ENCODE measurements around the gene C9orf40. TPM values are rescaled to one million over a fixed set of nuclear protein-coding genes. Genes with fewer than 3 reads are reported as not detected.

C9orf40 gene
- total and polyA plus RNA-seq, 7 experiments from 2014 or later, result 1.8 to 13.6 (median 2.7) TPM

- H3K27ac ChIP-seq (ENCODE audit: low read depth, low read length), result no peak overlapping the region
- Mint-ChIP-seq H3K36me3 (no peaks in the 10 kb centered on the region), H3K9me3 (peaks cover 0 to 5% (median 0%) of the 10 kb centered on the region in 11 donors), H3K27me3 (peaks cover 0 to 5% (median 3%) of the 10 kb centered on the region in 5 donors), H3K4me1 (no peaks in the 10 kb centered on the region), H3K27ac (no peak overlapping the region), H3K4me3 (no peak overlapping the region)
- no peaks in the 10 kb centered on the region for H3K4me1 ChIP-seq (ENCODE audit: control insufficient read depth in 2 of 2, insufficient read depth in 2 of 2, low read length in 2 of 2)
- ATAC-seq (no peak), DNase-seq (no peak)
- CTCF ChIA-PET, result no interaction called here
- no peak overlapping the region for H3K4me3 ChIP-seq (ENCODE audit: low read length)
- H3K27me3 ChIP-seq (ENCODE audit: control insufficient read depth in 2 of 2, insufficient read depth in 2 of 2, low read length in 2 of 2), result no peaks in the 10 kb centered on the region
- POLR2A ChIA-PET, result no interaction called here
- intact Hi-C loops (cut with micrococcal nuclease), result no loop called here
- no peaks in the 10 kb centered on the region for H3K36me3 ChIP-seq (ENCODE audit: control insufficient read depth in 2 of 3, insufficient read depth in 3 of 3, low read length in 3 of 3)
- H3K9me3 ChIP-seq (ENCODE audit: control insufficient read depth in 2 of 3, low read length in 3 of 3), result no peaks in the 10 kb centered on the region
Observed at GRCh38 chr9:74921737-74922136, 31.0 kb downstream of the C9orf40 start.

DNA sequence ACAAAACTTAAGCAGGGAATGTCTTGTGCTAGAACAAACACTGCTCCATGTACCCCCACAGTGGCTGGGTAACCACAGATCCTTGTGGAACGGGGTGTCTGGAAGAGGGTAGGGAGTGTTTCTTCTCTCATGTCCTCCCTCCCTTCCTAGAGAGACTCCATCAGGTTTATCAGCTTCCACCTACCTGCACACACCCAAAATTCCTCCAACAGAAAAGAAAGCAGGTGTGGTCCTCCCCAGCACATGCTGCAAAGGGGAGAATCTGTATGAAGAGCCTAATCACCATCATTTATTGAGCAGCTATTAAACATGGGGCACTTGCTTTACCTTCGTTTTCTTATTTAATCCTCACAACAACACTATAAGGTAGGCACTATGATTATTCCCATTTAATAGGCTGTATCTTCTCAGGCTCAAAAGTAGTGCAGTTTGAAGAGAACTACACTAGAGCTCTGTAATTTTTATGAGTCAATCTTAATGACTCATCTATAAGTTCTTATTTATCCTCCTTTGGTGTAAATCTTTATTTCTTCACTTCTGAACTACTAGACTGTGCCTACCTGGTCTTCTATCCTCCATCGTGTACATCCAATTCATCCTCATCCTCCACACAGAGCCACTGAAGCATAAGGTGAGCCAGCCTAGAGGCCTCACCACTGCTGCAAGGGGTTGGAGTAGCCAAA lies 31.6 kb downstream of the C9orf40 start:
- no peak overlapping the region for H3K4me3 Mint-ChIP-seq
- ChIA-PET POLR2A (no interaction called here), CTCF (no interaction called here)
- H3K36me3 ChIP-seq (ENCODE audit: control insufficient read depth in 2 of 3, insufficient read depth in 3 of 3, low read length in 3 of 3), result no peaks in the 10 kb centered on the region
- H3K27me3 ChIP-seq (ENCODE audit: control insufficient read depth in 2 of 2, insufficient read depth in 2 of 2, low read length in 2 of 2), result no peaks in the 10 kb centered on the region
- DNase-seq (no peak), ATAC-seq (no peak)
- intact Hi-C loops (cut with micrococcal nuclease), result no loop called here
- no peaks in the 10 kb centered on the region for H3K9me3 ChIP-seq (ENCODE audit: control insufficient read depth in 2 of 3, low read length in 3 of 3)
- H3K4me1 ChIP-seq (ENCODE audit: control insufficient read depth in 2 of 2, insufficient read depth in 2 of 2, low read length in 2 of 2), result no peaks in the 10 kb centered on the region
- H3K27me3 Mint-ChIP-seq, result peaks cover 0 to 4% (median 3%) of the 10 kb centered on the region in 5 donors
- H3K27ac Mint-ChIP-seq, result no peak overlapping the region
- H3K9me3 Mint-ChIP-seq, result peaks cover 0 to 5% (median 0%) of the 10 kb centered on the region in 11 donors
- no peak overlapping the region for H3K27ac ChIP-seq (ENCODE audit: low read depth, low read length)
- H3K4me3 ChIP-seq (ENCODE audit: low read length), result no peak overlapping the region
- no peaks in the 10 kb centered on the region for H3K36me3 Mint-ChIP-seq
- H3K4me1 Mint-ChIP-seq, result no peaks in the 10 kb centered on the region

- ATAC-seq (no peak), DNase-seq (no peak)
- Histone ChIP-seq H3K4me3 (ENCODE audit: low read length) (no peak overlapping the region), H3K27me3 (ENCODE audit: control insufficient read depth in 2 of 2, insufficient read depth in 2 of 2, low read length in 2 of 2) (no peaks in the 10 kb centered on the region), H3K9me3 (ENCODE audit: control insufficient read depth in 2 of 3, low read length in 3 of 3) (no peaks in the 10 kb centered on the region), H3K27ac (ENCODE audit: low read depth, low read length) (no peak overlapping the region), H3K36me3 (ENCODE audit: control insufficient read depth in 2 of 3, insufficient read depth in 3 of 3, low read length in 3 of 3) (no peaks in the 10 kb centered on the region), H3K4me1 (ENCODE audit: control insufficient read depth in 2 of 2, insufficient read depth in 2 of 2, low read length in 2 of 2) (no peaks in the 10 kb centered on the region)
- H3K27ac Mint-ChIP-seq, result no peak overlapping the region
- peaks cover 0 to 12% (median 0%) of the 10 kb centered on the region in 5 donors for H3K36me3 Mint-ChIP-seq
- intact Hi-C loops (cut with micrococcal nuclease), result no loop called here
- ChIA-PET POLR2A (no interaction called here), CTCF (no interaction called here)
- H3K9me3 Mint-ChIP-seq, result peaks cover 4 to 35% (median 17%) of the 10 kb centered on the region in 11 donors
- no peak overlapping the region for H3K4me3 Mint-ChIP-seq
- peaks cover 2 to 40% (median 31%) of the 10 kb centered on the region in 5 donors for H3K27me3 Mint-ChIP-seq
- H3K4me1 Mint-ChIP-seq, result no peaks in the 10 kb centered on the region
Observed at GRCh38 chr9:74910036-74910435, 42.7 kb downstream of the C9orf40 start.

GRCh38 chr9:74908665-74909064 lies 44.0 kb downstream of the C9orf40 start:
- Histone ChIP-seq H3K27ac (ENCODE audit: low read depth, low read length) (no peak overlapping the region), H3K4me3 (ENCODE audit: low read length) (no peak overlapping the region), H3K9me3 (ENCODE audit: control insufficient read depth in 2 of 3, low read length in 3 of 3) (no peaks in the 10 kb centered on the region), H3K36me3 (ENCODE audit: control insufficient read depth in 2 of 3, insufficient read depth in 3 of 3, low read length in 3 of 3) (no peaks in the 10 kb centered on the region), H3K4me1 (ENCODE audit: control insufficient read depth in 2 of 2, insufficient read depth in 2 of 2, low read length in 2 of 2) (no peaks in the 10 kb centered on the region), H3K27me3 (ENCODE audit: control insufficient read depth in 2 of 2, insufficient read depth in 2 of 2, low read length in 2 of 2) (no peaks in the 10 kb centered on the region)
- ChIA-PET POLR2A (no interaction called here), CTCF (no interaction called here)
- Mint-ChIP-seq H3K9me3 (peaks cover 4 to 35% (median 17%) of the 10 kb centered on the region in 11 donors), H3K4me3 (no peak overlapping the region), H3K27ac (no peak overlapping the region), H3K4me1 (no peaks in the 10 kb centered on the region), H3K27me3 (peaks cover 2 to 35% (median 31%) of the 10 kb centered on the region in 5 donors), H3K36me3 (peaks cover 0 to 12% (median 0%) of the 10 kb centered on the region in 5 donors)
- no peak for ATAC-seq
- no peak for DNase-seq
- intact Hi-C loops (cut with micrococcal nuclease), result no loop called here

DNA sequence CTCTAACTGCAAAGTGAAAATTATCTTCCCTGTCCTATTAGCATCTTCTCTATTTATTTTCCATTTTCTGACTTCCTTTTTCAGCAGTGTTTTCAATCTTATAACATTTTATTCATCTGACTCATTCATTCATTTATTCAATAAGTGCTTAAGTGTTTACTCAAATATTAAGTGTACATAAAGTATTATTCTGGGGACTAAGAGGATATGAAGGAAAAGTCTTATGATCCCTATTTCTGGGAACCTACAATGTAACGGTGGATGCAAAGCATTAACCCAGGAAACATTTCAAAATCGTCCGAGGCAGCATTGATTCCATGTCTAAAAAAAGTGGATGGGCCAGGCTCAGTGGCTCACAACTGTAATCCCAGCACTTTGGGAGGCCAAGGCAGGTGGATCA lies 45.6 kb downstream of the C9orf40 start:
- H3K27ac Mint-ChIP-seq, result no peak overlapping the region
- H3K4me1 Mint-ChIP-seq, result no peaks in the 10 kb centered on the region
- no peaks in the 10 kb centered on the region for H3K36me3 ChIP-seq (ENCODE audit: control insufficient read depth in 2 of 3, insufficient read depth in 3 of 3, low read length in 3 of 3)
- DNase-seq, result no peak
- peaks cover 4 to 23% (median 15%) of the 10 kb centered on the region in 11 donors for H3K9me3 Mint-ChIP-seq
- CTCF ChIA-PET, result no interaction called here
- intact Hi-C loops (cut with micrococcal nuclease), result no loop called here
- H3K4me3 ChIP-seq (ENCODE audit: low read length), result no peak overlapping the region
- H3K36me3 Mint-ChIP-seq, result peaks cover 0 to 11% (median 0%) of the 10 kb centered on the region in 5 donors
- no peaks in the 10 kb centered on the region for H3K9me3 ChIP-seq (ENCODE audit: control insufficient read depth in 2 of 3, low read length in 3 of 3)
- no peak overlapping the region for H3K4me3 Mint-ChIP-seq
- H3K27me3 Mint-ChIP-seq, result peaks cover 2 to 33% (median 29%) of the 10 kb centered on the region in 5 donors
- POLR2A ChIA-PET, result no interaction called here
- H3K27ac ChIP-seq (ENCODE audit: low read depth, low read length), result no peak overlapping the region
- no peak for ATAC-seq
- H3K27me3 ChIP-seq (ENCODE audit: control insufficient read depth in 2 of 2, insufficient read depth in 2 of 2, low read length in 2 of 2), result no peaks in the 10 kb centered on the region
- H3K4me1 ChIP-seq (ENCODE audit: control insufficient read depth in 2 of 2, insufficient read depth in 2 of 2, low read length in 2 of 2), result no peaks in the 10 kb centered on the region

DNA sequence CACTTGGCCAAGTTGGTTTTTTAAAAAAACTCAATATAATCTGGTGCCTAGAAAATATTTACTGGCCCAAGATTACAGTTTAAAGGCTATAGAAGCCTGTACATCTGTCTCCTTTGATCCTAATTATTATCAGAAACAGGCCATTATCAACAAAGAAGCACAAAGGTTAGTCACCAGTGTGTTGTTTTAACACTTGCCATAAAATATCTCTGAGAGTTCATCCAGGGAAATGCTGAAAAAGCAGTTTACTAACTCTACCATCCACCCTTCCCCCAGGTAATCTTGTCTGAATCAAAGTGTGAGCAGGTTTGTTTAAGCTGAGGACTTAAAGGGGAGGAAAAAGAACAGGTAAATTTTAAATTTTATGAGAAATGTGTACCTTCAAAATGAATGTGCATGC lies 51.7 kb downstream of the C9orf40 start:
- no peak overlapping the region for H3K27ac Mint-ChIP-seq
- intact Hi-C loops (cut with micrococcal nuclease), result no loop called here
- Histone ChIP-seq H3K27ac (ENCODE audit: low read depth, low read length) (no peak overlapping the region), H3K36me3 (ENCODE audit: control insufficient read depth in 2 of 3, insufficient read depth in 3 of 3, low read length in 3 of 3) (no peaks in the 10 kb centered on the region), H3K4me1 (ENCODE audit: control insufficient read depth in 2 of 2, insufficient read depth in 2 of 2, low read length in 2 of 2) (no peaks in the 10 kb centered on the region), H3K9me3 (ENCODE audit: control insufficient read depth in 2 of 3, low read length in 3 of 3) (no peaks in the 10 kb centered on the region), H3K4me3 (ENCODE audit: low read length) (no peak overlapping the region), H3K27me3 (ENCODE audit: control insufficient read depth in 2 of 2, insufficient read depth in 2 of 2, low read length in 2 of 2) (no peaks in the 10 kb centered on the region)
- H3K27me3 Mint-ChIP-seq, result peaks cover 7 to 17% (median 9%) of the 10 kb centered on the region in 5 donors
- H3K9me3 Mint-ChIP-seq, result peaks cover 0 to 2% (median 0%) of the 10 kb centered on the region in 11 donors
- CTCF ChIA-PET, result no interaction called here
- POLR2A ChIA-PET, result no interaction called here
- no peak for ATAC-seq
- DNase-seq, result no peak
- H3K4me1 Mint-ChIP-seq, result no peaks in the 10 kb centered on the region
- no peaks in the 10 kb centered on the region for H3K36me3 Mint-ChIP-seq
- no peak overlapping the region for H3K4me3 Mint-ChIP-seq
